Germinal center (tissue), 1 donor: ENCODE results near the gene SNW1.
"Not testable (repeated sequence)": the region's sequence is repeated elsewhere in the genome, so short reads cannot be mapped to it uniquely, and the experiment has no call there.

Experiments
- DNase-seq: peaks from one replicate; pipeline ENCODE4 v3.0.0; 2012; ENCODE audit warnings: mixed read lengths, low spot score

SNW1 gene

DNA sequence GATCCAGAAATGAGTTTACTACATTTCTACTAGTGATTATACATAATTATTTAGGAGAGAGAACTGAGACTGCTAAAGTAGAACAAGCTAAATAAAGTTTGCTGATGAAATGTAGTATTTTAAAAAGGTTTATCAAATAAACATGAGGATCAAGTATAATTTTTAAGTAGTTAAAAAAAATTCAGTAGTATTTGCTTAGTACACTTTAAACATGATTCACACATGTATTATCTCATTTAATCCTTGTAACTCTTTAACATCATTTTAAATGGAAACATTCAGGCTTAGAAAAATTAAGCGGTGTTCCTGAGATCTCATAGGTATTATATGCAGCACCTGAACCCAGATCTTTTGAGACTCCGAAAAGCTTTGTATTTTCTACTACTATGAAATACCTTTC lies 8.7 kb downstream of the SNW1 start:
- no peak for DNase-seq

DNA sequence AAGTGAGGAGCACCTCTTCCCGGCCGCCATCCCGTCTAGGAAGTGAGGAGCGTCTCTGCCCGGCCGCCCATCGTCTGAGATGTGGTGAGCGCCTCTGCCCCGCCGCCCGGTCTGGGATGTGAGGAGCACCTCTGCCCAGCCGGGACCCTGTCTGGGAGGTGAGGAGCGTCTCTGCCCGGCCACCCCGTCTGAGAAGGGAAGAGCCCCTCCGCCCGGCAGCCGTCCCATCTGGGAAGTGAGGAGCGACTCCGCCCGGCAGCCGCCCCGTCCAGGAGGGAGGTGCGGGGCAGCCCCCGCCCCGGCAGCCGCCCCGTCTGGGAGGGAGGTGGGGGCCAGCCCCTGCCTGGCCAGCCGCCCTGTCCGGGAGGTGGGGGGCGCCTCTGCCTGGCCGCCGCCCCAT lies 13.5 kb downstream of the SNW1 start:
- DNase-seq = not testable (repeated sequence)

DNA sequence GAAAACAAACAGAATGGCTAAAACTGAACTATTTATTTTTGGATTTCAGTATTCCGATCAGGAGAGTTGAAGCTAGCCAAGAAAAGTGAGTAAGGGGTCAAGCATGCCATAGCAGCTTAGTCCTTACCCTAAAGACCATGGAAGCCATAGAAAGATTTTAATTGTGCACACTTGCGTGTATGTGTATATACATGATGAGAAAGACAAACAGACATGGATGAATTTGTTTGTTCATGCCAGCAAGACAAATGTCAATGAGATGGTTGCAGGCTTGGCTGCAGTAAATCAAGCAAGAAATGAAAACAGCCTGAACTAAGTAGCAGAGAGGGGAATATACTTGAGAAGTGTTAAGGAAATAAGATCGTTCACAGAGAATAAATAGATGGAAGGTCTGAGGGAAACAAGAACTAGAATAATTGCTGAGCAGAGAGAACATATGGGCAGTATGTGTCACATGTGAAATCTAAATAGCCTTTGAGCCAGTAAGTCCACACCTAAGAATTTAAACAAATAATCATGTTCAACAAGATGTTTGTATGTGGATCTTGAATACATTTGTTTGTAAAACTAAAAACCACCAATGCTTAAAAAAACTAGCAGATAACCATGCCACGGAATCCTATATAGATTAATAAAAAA lies 14.8 kb downstream of the SNW1 start:
- no peak for DNase-seq

DNA sequence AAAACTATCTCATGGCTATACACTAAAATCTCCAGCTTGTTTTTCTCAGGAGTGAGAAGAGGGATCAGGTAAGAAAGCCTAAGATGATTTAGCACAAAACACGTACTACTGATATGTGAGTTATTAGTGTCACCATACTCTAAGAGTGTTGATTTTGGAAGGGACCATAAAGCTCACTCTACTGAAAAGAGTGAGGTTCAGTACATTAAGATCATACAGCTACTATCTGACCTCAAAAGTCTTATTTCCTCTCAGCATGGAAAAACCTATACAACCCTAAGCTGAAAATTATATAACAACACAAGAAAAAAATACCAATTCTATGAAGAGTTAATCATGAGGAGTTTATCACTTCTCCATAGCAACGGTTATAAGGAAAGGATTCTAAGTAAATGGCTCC lies 19.5 kb downstream of the SNW1 start:
- no peak for DNase-seq

DNA sequence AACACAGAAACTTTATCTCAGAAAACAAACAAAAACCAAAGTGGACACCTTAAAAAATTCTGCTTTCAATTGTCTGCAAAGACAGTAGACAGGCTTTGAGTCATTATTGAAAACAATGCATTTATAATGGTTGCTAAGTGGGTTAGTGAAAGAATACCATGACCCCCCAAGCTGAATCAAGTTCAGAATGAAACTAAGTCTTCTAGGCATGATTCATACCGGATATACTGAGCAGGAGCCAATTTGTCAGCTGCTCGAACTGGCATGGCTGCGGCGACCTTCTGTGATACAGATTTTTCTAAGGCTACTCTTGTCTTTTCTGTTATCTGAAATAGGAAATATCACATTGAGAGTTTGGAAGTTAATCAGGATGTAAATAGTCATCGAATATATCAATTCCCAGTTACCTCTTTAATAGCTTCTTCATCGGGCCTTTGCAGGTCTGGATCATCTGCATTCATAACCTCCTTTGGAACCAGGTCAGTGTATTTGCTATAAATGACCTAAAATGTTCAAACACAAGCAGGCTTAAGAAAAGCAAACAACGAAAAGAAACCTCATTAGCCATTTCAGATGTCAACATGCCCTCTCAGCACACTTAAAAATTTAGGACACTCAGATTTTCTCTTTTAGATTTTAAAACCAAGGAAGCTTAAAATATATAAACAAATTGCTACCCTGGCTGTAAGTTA lies 22.3 kb downstream of the SNW1 start:
- DNase-seq = no peak

DNA sequence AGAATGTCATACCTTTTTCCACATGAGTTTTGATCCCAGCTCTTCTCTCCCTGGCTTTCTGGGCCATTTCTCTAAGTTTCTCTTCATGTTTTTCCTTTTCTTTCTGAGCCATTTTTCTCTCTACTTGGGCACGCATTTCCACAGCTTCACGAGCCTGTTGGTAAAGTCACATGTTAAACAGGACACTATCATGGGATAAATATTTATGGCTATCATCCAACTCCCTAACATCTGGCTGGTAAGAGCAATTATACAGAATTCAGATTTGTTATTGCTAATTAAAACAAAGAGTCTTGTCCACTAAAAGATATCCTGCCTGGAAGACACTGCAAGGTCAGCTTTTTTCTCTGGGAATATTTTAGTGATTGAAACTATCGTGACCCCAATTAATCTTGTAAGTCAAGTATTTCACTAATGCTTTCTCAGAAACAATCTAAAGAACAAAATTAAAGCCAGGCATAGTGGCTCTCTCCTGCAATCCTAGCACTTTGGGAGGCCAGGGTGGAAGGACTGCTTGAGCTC lies 29.9 kb downstream of the SNW1 start:
- DNase-seq = no peak

DNA sequence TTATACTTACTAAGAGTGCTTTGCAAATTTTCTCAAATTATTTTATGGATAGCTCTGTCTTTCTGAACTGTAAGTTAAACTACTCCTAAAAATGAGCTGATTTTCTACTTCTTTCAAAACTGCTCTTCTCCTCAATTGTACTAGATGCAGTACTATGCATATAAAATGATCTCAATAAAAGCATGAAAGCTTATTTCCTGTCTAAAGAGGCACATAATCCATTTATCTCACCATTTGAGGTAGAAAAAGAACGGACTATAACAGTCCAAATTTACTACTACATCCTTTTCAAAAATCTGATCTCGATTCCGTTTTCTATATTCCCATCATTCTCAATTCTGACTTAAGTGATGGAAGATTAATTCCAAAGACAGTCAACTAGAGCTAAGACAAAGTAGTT lies 38.7 kb downstream of the SNW1 start:
- DNase-seq = no peak

DNA sequence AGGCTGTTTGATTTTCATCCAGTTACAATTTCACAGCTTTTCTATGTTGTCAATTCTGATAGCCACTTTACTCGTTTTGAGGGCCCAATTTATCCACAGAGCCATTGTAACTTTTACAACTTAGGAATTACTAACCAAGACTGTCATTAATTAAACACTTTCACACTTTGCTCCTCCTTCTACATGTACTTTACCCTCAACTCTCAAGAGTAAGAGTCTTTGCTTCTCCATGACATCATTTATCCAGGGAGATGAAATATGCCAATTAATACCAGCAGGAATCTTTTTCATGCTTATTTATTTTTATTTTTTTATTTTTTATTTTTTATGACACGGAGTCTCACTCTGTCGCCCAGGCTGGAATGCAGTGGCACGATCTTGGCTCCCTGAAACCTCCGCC lies 39.5 kb downstream of the SNW1 start:
- DNase-seq = no peak

DNA sequence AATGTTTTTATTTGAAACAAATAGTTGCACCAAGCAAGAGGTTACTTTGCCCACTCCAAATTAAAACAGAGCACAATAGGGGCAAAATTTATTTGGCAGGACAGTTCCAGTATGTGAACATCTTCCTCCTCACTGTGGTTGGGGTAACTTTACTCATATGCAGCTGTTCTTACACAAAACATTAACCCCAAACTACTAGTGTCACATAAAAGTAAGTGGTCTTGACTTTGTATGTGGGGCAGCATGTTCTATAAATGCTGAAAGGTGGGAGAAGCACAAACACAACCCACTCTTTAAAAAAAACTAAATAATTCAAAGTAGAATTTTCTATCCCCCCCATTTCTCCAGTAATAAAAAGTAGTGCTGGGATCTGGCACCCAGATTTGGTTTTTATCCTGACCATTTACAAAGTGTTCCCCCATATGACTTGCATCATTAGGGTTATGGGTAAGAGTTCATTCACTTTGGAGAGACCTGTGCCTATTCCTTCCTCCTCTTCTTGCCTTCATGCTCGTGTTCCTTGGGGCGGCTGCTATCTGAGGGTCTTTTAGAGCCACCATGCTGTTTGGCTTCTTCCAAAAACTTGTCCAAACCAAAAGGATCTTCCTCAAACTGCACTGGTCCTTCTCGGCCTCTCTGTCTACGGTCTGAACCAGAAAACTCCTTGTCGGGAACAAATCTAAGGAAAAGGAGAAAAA lies 43.2 kb downstream of the SNW1 start:
- DNase-seq = no peak

DNA sequence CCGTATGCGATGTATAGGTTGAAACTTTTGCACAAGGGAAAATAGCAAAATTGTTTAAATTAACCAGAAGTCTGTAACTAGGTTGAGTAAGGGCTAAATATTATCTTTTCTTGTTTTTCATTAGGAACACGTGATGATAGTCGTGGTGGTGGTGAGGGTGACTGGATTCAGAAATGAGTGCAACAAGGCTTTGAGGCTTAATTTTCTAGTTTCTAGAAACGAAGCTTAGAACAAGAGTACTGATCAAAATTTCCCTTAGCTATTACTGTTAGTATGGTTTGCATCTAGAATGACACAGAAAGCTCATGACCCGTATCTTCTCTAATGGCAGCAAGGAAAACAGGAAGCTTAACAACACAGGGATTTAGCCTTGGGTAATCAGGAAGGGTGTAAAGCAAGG lies 46.0 kb downstream of the SNW1 start:
- no peak for DNase-seq

DNA sequence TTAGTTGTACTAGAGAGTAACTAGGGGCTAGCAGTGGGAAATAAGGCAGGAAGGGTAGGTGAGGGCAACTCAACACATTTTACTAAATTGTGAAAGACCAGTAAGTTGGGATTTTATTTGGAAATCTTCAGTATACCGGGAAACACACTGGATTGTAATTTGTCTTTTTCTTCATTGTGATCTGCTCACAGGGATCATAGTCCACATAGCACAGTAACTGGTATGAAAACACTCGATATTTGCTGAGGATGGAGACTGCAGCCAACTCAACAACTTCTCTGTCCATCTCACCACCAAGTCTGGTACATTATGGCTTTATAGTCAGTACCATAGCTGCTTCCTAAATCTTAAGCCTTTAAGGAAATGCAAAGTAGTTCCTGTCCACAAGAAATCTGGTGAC lies 50.6 kb downstream of the SNW1 start:
- DNase-seq = no peak

DNA sequence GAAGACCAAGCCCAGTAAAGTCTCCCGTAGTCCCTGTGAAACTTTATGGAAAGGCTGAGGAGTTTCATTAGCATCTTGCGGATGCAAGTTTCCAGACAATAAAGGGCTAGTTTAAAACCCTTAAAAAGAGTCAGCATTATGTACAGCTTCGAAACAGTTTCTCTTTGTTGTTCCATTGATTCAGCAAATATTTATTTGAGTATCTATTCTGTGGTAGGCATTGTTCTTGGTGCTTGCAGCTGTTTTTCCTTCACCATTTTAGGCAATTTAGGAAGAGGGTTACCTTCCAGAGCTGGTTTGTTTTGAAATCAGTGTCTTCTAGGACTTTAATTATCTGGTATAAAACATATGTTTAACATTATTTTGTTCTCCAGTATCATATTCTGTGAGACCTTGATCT lies 51.5 kb downstream of the SNW1 start:
- no peak for DNase-seq

DNA sequence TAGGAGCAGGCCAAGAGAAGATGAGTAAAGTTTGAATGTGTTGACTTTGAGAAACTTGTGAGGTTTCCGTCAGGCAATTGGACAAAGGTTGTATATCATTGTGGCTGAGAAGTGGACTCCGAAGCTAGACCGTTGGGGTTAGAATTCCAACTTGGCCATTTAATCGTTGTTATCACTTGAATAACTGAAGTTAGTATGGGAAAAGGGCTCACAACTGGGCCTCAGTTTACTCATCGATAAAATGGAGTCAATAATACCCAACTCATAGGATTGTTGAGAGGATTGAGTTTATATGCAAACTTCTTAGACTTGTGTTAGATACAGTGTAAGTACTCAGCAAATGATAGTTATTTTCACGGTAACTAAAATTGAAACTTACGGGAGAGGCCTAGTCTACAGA lies 52.2 kb downstream of the SNW1 start:
- DNase-seq = no peak

DNA sequence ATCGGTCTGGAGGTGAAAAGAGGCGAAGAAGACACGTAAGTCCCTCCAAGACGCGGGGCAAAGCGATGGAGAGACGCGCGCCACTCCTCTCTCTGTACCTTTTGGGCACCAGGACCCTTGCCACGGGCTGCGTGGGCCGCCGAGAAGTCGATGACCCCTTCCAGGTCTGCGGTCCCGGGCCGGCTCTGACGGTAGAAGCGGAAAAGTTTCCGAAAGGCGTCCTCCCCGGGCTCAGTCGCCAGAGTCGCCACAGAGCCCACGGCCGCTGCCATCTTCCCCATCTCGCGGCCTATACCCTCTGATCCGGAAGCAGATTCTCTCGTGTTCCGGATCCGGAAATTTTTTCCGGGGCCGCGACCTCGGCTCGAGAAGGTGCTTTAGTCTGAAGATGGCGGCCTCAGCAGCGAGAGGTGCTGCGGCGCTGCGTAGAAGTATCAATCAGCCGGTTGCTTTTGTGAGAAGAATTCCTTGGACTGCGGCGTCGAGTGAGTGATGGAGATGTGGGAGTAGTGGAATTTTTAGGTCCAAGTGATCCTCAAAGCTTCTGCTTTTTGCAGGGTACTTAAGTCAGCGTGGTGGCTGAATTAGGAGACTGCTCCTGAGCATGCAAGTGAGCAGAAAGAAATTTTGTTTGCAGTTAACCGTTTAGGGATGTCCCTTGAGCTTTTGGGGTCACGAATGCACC lies 53.1 kb downstream of the SNW1 start, which contains the start of the genes ALKBH1 and SLIRP:
ALKBH1 (minus strand) TSS at position 300 of the 685 bp plus-strand sequence; CDS start at position 281, 19 bp downstream.
SLIRP (plus strand) TSS at position 380 of the 685 bp plus-strand sequence; CDS start at position 389, 9 bp downstream.
- peak; percentile 91 for DNase-seq

DNA sequence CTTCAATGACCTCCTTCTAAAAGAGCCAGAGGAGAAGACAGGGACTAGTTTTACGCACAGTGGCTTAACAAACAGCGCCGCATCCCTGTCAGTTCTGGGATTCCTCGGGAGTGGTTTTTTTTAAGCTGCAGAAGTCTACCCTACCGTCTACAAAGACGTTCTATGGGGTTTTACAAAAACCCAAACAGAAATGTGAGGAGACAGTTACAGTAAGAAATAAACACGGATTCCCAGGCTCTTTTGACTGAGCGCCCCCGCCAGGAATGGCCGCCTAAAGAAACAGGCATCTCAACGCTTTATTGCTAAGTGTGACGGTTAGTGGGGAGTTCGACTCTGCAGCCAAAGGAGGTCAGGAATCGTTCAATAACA lies 53.6 kb downstream of the SNW1 start:
- no peak for DNase-seq

DNA sequence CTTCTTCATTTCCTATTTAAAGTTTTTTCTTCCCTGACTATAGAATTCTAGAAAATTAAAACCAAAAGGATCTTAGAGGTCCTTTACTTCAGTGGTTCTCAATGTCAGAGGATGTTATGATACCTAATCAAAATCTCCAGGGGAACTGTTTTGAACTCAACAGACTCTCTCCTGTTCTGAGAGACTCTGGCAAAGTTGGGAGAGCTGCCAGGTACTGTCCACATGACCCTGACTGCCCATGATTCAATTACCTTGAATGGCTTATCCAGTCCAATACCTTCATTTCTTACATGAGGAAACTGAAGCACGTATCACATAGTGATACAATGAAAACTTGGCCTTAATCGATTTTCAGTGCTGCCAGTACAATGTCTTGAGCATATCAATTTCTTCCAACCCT lies 69.7 kb downstream of the SNW1 start:
- DNase-seq = no peak

DNA sequence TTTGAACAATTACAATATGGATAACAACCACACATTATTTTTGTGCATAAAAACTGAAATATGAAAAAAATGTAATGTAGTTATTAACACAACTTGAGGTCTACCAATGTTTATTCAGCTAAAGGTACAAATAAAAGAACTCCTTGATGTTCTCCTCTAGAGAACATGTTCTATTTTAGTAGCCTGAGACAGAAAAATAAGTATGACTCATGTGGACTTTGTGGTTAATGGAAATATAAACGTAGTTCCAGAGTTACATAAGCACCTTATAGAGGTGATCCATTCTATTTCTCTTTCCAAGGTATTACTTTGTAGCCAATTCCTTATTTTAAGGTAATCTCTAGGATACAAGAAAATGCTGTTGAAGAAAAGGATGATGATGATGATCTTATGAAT lies 78.8 kb downstream of the SNW1 start:
- no peak for DNase-seq

DNA sequence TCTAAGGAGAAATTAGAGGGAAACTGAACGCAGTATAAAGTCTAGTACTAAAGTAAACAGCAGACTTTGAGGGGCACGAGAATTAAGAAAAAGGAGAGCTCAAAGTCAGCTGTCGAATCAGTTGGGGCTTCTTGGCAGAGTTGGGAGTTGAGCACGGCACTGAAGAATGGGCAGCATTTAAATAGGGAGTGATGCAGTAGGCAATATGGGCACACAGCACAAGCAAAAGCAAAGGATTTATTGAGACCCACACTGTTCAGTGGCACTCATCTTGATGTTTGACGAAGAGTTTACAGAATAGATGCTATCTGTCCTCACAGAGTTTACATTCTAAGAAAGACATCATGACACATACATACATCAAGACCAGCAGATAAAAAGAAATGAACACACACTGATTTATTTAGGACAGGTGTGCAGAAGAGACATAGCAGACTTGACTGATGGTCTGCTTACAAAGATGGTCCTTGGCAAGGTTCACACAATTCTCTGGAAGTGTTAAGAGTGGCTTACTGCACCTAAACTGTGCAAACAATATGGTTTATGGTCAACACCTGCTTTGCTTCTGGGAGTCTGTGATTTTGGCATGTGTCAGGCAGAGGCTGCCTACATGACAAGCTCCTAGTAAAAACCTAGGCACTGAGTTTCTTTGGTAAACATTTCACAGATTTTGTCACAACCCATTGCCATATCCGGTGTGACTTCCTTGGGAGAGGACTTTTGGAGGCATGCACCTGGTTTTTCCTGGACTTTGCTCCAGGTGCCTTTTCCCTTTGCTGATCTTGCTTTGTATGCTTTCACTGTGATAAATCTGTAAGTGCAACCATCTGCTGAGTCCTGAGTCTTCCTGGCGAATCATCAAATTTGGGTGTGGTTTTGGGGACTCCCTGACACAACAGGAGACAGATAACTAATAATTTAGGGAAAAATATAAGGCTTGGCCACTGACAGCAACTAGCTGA lies 79.5 kb downstream of the SNW1 start:
- no peak for DNase-seq

DNA sequence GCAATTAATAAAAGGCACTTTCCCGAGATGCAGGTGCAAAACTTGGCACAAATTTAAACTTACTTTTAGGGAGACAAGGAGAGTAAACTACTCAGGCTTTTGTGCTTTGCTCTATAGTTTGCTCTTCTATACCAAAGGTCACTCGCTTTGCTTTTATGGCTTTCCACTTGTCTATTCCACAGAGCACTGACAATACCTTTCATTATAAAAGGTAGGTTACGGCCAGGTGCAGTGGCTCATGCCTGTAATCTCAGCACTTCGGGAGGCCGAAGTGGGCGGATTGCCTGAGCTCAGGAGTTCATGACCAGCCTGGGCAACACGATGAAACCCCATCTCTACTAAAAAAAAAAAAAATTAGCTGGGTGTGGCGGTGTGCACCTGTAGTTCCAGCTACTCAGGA lies 86.0 kb downstream of the SNW1 start:
- DNase-seq = no peak

DNA sequence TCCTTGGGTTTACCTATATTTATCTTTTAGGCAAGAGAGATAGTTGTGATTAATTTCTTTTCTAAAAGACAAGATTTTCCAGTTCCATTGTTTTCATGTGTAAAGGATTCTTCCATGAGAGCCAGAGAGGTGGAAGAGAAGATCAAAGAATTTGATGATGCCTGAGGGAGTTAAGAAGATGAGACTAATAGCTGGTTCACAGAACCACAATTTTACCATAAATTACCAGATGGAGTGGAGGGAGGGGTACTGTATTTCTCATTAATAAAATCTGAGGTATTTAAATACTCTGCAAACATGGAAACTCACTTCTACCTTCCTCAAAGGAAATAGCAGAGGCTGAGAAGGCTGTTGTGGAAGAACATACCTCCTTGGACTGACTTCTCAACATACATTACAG lies 87.8 kb downstream of the SNW1 start:
- no peak for DNase-seq
